ENCODE results near the gene ADIPOR2.

ADIPOR2 gene

GRCh38 chr12:1777798-1778197 is 86.9 kb downstream of the ADIPOR2 start:
- Histone ChIP-seq H3K9ac (ENCODE audit: low read length) (no peak overlapping the region), H3K9me3 (ENCODE audit: low read length) (no peaks in the 10 kb centered on the region), H4K20me1 (ENCODE audit: insufficient read depth, low read length) (0 out of 2 replicates have a peak, but pooled peaks cover under 1% of the 10 kb centered on the region), H3K79me2 (ENCODE audit: insufficient read depth, low read length) (no peaks in the 10 kb centered on the region), H3K27ac (ENCODE audit: low read depth, low read length, poor library complexity, severe bottlenecking) (no peak overlapping the region), H3K4me3 (ENCODE audit: low read depth, low read length, poor library complexity, severe bottlenecking) (no peak overlapping the region), H3K9me2 (ENCODE audit: low read depth, low read length) (no peaks in the 10 kb centered on the region), H3K36me3 (ENCODE audit: insufficient read depth, low read length) (peaks cover 74% of the 10 kb centered on the region), H3K4me2 (ENCODE audit: low read length) (no peak overlapping the region), H3K27me3 (ENCODE audit: insufficient read depth, low read length) (no peaks in the 10 kb centered on the region), H3F3A (ENCODE audit: insufficient read depth, low read length) (no peaks in the 10 kb centered on the region), H3K4me1 (ENCODE audit: insufficient read depth, low read length, severe bottlenecking) (no peaks in the 10 kb centered on the region), H2AFZ (ENCODE audit: low read length) (no peak overlapping the region)
- no peak for TF ChIP-seq CTCF (IDR thresholded peaks at IDR 0.05; ENCODE audit: low read length)
- TF ChIP-seq EZH2 (IDR thresholded peaks at IDR 0.05; ENCODE audit: borderline replicate concordance, low read length): no peak

- H3K27ac ChIP-seq (ENCODE audit: low read depth, low read length, poor library complexity, severe bottlenecking): no peak overlapping the region
- H3K4me3 ChIP-seq (ENCODE audit: low read depth, low read length, poor library complexity, severe bottlenecking): no peak overlapping the region
- TF ChIP-seq EZH2 (IDR thresholded peaks at IDR 0.05; ENCODE audit: borderline replicate concordance, low read length): no peak
- TF ChIP-seq CTCF (IDR thresholded peaks at IDR 0.05; ENCODE audit: low read length): no peak
- H2AFZ ChIP-seq (ENCODE audit: low read length): no peak overlapping the region
- H3K27me3 ChIP-seq (ENCODE audit: insufficient read depth, low read length): no peaks in the 10 kb centered on the region
- no peaks in the 10 kb centered on the region for H3F3A ChIP-seq (ENCODE audit: insufficient read depth, low read length)
- no peaks in the 10 kb centered on the region for H4K20me1 ChIP-seq (ENCODE audit: insufficient read depth, low read length)
- no peaks in the 10 kb centered on the region for H3K9me2 ChIP-seq (ENCODE audit: low read depth, low read length)
- H3K4me2 ChIP-seq (ENCODE audit: low read length): no peak overlapping the region
- peaks cover 71% of the 10 kb centered on the region for H3K36me3 ChIP-seq (ENCODE audit: insufficient read depth, low read length)
- no peaks in the 10 kb centered on the region for H3K4me1 ChIP-seq (ENCODE audit: insufficient read depth, low read length, severe bottlenecking)
- no peaks in the 10 kb centered on the region for H3K79me2 ChIP-seq (ENCODE audit: insufficient read depth, low read length)
- no peak overlapping the region for H3K9ac ChIP-seq (ENCODE audit: low read length)
- H3K9me3 ChIP-seq (ENCODE audit: low read length): no peaks in the 10 kb centered on the region
These were observed 88.0 kb downstream of the ADIPOR2 start for GRCh38 chr12:1778911-1779310.

- no peak overlapping the region for H3K4me2 ChIP-seq (ENCODE audit: low read length)
- no peaks in the 10 kb centered on the region for H4K20me1 ChIP-seq (ENCODE audit: insufficient read depth, low read length)
- H3K79me2 ChIP-seq (ENCODE audit: insufficient read depth, low read length): no peaks in the 10 kb centered on the region
- peaks cover 73% of the 10 kb centered on the region for H3K36me3 ChIP-seq (ENCODE audit: insufficient read depth, low read length)
- H3K9me2 ChIP-seq (ENCODE audit: low read depth, low read length): no peaks in the 10 kb centered on the region
- H3K27me3 ChIP-seq (ENCODE audit: insufficient read depth, low read length): no peaks in the 10 kb centered on the region
- no peaks in the 10 kb centered on the region for H3K9me3 ChIP-seq (ENCODE audit: low read length)
- H3F3A ChIP-seq (ENCODE audit: insufficient read depth, low read length): no peaks in the 10 kb centered on the region
- no peak overlapping the region for H3K9ac ChIP-seq (ENCODE audit: low read length)
- H3K4me1 ChIP-seq (ENCODE audit: insufficient read depth, low read length, severe bottlenecking): no peaks in the 10 kb centered on the region
- no peak for TF ChIP-seq EZH2 (IDR thresholded peaks at IDR 0.05; ENCODE audit: borderline replicate concordance, low read length)
- no peak for TF ChIP-seq CTCF (IDR thresholded peaks at IDR 0.05; ENCODE audit: low read length)
- no peak overlapping the region for H3K4me3 ChIP-seq (ENCODE audit: low read depth, low read length, poor library complexity, severe bottlenecking)
- no peak overlapping the region for H2AFZ ChIP-seq (ENCODE audit: low read length)
- no peak overlapping the region for H3K27ac ChIP-seq (ENCODE audit: low read depth, low read length, poor library complexity, severe bottlenecking)
These were observed 88.9 kb downstream of the ADIPOR2 start for GRCh38 chr12:1779783-1780182.

Measured in OCI-LY1 (cell line).